Keratinocyte (primary cell): Measurements from ENCODE around the gene TNK1. TPM values are rescaled to one million over a fixed set of nuclear protein-coding genes. Genes with fewer than 3 reads are reported as not detected.

Experiments
- DNase-seq: peaks from one replicate; pipeline ENCODE4 v3.0.0-alpha.2; 2011; ENCODE audit warnings: low read depth, missing footprints, low spot score
- FAIRE-seq: peaks from 2 replicates; lab custom pipeline; 2011; peaks lifted over from hg19 to GRCh38; lab: Jason Lieb, UNC
- H2AFZ ChIP-seq: 2 replicates; pipeline ENCODE4 v1.6.0; 2012; ENCODE audit warnings: low read length, control low read depth, inconsistent platforms; ENCODE audit not compliant: control insufficient read depth
- H3K27ac ChIP-seq: 2 replicates; pipeline ENCODE4 v1.5.1; 2011; ENCODE audit warnings: low read length; ENCODE audit not compliant: control insufficient read depth, insufficient read depth
- H3K27me3 ChIP-seq: 3 replicates; pipeline ENCODE4 v1.6.0; 2011; ENCODE audit warnings: low read length; ENCODE audit not compliant: control insufficient read depth, insufficient read depth; ENCODE audit errors: extremely low read depth
- H3K36me3 ChIP-seq, 2 experiments: 2 replicates in 1 of 2; 3 replicates in 1 of 2; pipeline ENCODE4 v1.5.1; 2011; ENCODE audit warnings: low read length in 2 of 2, mild to moderate bottlenecking in 1 of 2; ENCODE audit not compliant: control insufficient read depth in 2 of 2, insufficient read depth in 2 of 2; ENCODE audit errors: extremely low read depth in 1 of 2
- H3K4me1 ChIP-seq: 3 replicates; pipeline ENCODE4 v1.5.1; 2011; ENCODE audit warnings: low read length; ENCODE audit not compliant: control insufficient read depth, insufficient read depth; ENCODE audit errors: extremely low read depth
- H3K4me2 ChIP-seq: 3 replicates; pipeline ENCODE4 v1.6.0; 2011; ENCODE audit warnings: low read depth, low read length; ENCODE audit not compliant: control insufficient read depth, insufficient read depth; ENCODE audit errors: extremely low read depth
- H3K4me3 ChIP-seq, 3 experiments: fragments of 200-600 bp in 1 of 3; sonication (generic) in 1 of 3; 2 replicates in 2 of 3; 3 replicates in 1 of 3; pipeline ENCODE4 v1.5.1; 2011 to 2016; ENCODE audit warnings: low read length in 3 of 3, mild to moderate bottlenecking in 3 of 3, control low read depth in 2 of 3, inconsistent platforms in 1 of 3, low read depth in 1 of 3, mixed read lengths in 1 of 3, mixed run types in 1 of 3, moderate library complexity in 1 of 3; ENCODE audit not compliant: control insufficient read depth in 2 of 3, insufficient read depth in 2 of 3; ENCODE audit errors: extremely low read depth in 1 of 3
- H3K79me2 ChIP-seq: 2 replicates; pipeline ENCODE4 v1.6.0; 2012; ENCODE audit warnings: low read length; ENCODE audit not compliant: control insufficient read depth, insufficient read depth
- H3K9ac ChIP-seq: 3 replicates; pipeline ENCODE4 v1.6.0; 2011; ENCODE audit warnings: low read length; ENCODE audit not compliant: control insufficient read depth, insufficient read depth; ENCODE audit errors: extremely low read depth
- H3K9me1 ChIP-seq: 3 replicates; pipeline ENCODE4 v1.6.0; 2011; ENCODE audit warnings: low read length; ENCODE audit not compliant: control insufficient read depth, insufficient read depth; ENCODE audit errors: extremely low read depth
- H3K9me3 ChIP-seq: 2 replicates; pipeline ENCODE4 v1.5.1; 2012; ENCODE audit warnings: low read depth, low read length; ENCODE audit not compliant: control insufficient read depth
- H4K20me1 ChIP-seq: 3 replicates; pipeline ENCODE4 v1.6.0; 2011; ENCODE audit warnings: low read length; ENCODE audit not compliant: control insufficient read depth, insufficient read depth; ENCODE audit errors: extremely low read depth
- EZH2 ChIP-seq: IDR thresholded peaks from one replicate; pipeline ENCODE4 v1.6.1; 2012; ENCODE audit warnings: inconsistent platforms, mild to moderate bottlenecking, low read length, moderate library complexity
- dilution Hi-C: fragments of 300-500 bp; cut with MboI; formaldehyde crosslinking; loops from one replicate; pipeline ENCODE4 v1.7.0; 2020; ENCODE audit warnings: low sequenced_read_pairs; ENCODE audit not compliant: extremely low pct_ligation_motif_present
- polyA plus RNA-seq, 5 experiments: library from polyadenylated mRNA; depleted of rRNA in 3 of 5; stranded (reverse) in 3 of 5; stranded (forward) in 1 of 5; unstranded in 1 of 5; fragments of >200 nt; gene quantifications; 1 replicate in 1 of 5; 2 replicates in 3 of 5; 3 replicates in 1 of 5; pipeline versions ENCODE4 v1.2.1 to v1.2.3, GENCODE V29; 2011 to 2012; ENCODE audit warnings: missing spikeins in 2 of 5, low read depth in 1 of 5, low replicate concordance in 1 of 5
- TF ChIP-seq, protein P1 (sequence below), 3 experiments: IDR thresholded peaks in 1 of 3; conservative IDR thresholded peaks in 1 of 3; optimal IDR thresholded peaks in 1 of 3; 2 replicates in 2 of 3; 3 replicates in 1 of 3; pipeline versions ENCODE3 to v1.5.1; 2011; ENCODE audit warnings: low read length in 3 of 3, mild to moderate bottlenecking in 3 of 3, moderate library complexity in 2 of 3, control low read depth in 1 of 3, inconsistent platforms in 1 of 3; ENCODE audit not compliant: insufficient read depth in 2 of 3; ENCODE audit errors: extremely low read depth in 1 of 3

The TNK1 gene
- polyA plus RNA-seq, 1 donor (not counting 4 experiments of a cell fraction or from before 2014, with no cell fraction given), result 10.6 TPM

DNA sequence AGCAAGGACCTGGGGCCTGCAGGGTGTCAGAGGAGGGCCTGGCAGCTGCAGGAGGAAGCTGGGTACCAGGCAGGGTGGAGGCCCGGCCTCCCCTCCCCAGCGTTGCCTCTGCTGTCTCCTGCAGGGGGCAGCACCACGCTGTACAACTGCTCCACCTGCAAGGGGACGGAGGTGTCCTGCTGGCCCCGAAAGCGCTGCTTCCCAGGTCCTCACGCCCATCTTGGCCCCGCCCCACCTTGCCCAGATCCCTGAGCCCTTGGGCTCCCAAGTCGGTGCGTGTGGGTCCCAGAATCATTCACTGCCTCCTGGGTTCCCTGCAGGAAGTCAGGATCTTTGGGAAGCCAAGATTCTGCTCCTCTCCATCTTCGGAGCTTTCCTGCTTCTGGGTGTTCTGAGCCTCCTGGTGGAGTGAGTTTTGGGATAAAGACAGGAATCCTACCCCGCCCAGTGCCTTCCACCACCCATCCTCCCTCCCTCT is 24.8 kb upstream of the TNK1 start:
- Histone ChIP-seq H3K79me2 (peaks cover 20% of the 10 kb centered on the region), H3K4me3 (no peak overlapping the region), H3K9ac (no peak overlapping the region), H3K9me1 (no peaks in the 10 kb centered on the region), H4K20me1 (no peaks in the 10 kb centered on the region), H2AFZ (no peak overlapping the region), H3K4me1 (peaks cover 36% of the 10 kb centered on the region), H3K4me2 (no peak overlapping the region), H3K9me3 (no peaks in the 10 kb centered on the region), H3K36me3 (no peaks in the 10 kb centered on the region), H3K27ac (no peak overlapping the region), H3K27me3 (no peaks in the 10 kb centered on the region)
- FAIRE-seq (peak; percentile 17), DNase-seq (peak; percentile 72)
- TF ChIP-seq, protein P1, sequence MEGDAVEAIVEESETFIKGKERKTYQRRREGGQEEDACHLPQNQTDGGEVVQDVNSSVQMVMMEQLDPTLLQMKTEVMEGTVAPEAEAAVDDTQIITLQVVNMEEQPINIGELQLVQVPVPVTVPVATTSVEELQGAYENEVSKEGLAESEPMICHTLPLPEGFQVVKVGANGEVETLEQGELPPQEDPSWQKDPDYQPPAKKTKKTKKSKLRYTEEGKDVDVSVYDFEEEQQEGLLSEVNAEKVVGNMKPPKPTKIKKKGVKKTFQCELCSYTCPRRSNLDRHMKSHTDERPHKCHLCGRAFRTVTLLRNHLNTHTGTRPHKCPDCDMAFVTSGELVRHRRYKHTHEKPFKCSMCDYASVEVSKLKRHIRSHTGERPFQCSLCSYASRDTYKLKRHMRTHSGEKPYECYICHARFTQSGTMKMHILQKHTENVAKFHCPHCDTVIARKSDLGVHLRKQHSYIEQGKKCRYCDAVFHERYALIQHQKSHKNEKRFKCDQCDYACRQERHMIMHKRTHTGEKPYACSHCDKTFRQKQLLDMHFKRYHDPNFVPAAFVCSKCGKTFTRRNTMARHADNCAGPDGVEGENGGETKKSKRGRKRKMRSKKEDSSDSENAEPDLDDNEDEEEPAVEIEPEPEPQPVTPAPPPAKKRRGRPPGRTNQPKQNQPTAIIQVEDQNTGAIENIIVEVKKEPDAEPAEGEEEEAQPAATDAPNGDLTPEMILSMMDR (optimal IDR thresholded peaks at IDR 0.05 in 1 of 3, IDR thresholded peaks at IDR 0.05 in 1 of 3, conservative IDR thresholded peaks at IDR 0.05 in 1 of 3; ENCODE audit: extremely low read depth in 1 of 3, insufficient read depth in 2 of 3, low read length in 3 of 3), result peak; percentile 82 to 100 (median 98)
- no peak for TF ChIP-seq EZH2
- dilution Hi-C loops, result no loop called here

DNA sequence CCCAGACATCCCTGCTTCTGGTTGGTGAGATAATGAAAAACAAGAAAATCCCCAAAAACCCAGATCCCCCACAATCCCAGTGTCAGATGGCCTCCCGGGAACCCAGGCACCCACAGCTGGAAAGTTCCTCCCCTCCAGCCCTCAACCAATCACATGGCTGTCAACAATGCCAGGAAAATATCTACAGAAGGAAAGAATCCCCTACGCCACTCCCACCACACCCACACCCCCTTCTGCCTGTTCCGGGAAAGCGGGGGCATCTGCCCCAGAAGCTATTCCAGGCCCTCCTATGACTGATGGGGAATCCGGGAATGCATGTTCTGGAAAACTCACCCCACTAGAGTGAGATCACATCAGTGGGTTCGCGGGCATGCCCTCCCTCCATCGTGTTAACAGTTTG is 24.1 kb upstream of the TNK1 start:
- Histone ChIP-seq H3K4me1 (peaks cover 39% of the 10 kb centered on the region), H4K20me1 (no peaks in the 10 kb centered on the region), H3K27me3 (no peaks in the 10 kb centered on the region), H3K27ac (no peak overlapping the region), H3K79me2 (peaks cover 20% of the 10 kb centered on the region), H3K9ac (no peak overlapping the region), H2AFZ (no peak overlapping the region), H3K4me3 (no peak overlapping the region), H3K36me3 (no peaks in the 10 kb centered on the region), H3K9me1 (no peaks in the 10 kb centered on the region), H3K4me2 (no peak overlapping the region), H3K9me3 (no peaks in the 10 kb centered on the region)
- DNase-seq (no peak), FAIRE-seq (no peak)
- dilution Hi-C loops, result no loop called here
- no peak for TF ChIP-seq EZH2
- TF ChIP-seq, protein P1 (optimal IDR thresholded peaks at IDR 0.05 in 1 of 3, IDR thresholded peaks at IDR 0.05 in 1 of 3, conservative IDR thresholded peaks at IDR 0.05 in 1 of 3; ENCODE audit: extremely low read depth in 1 of 3, insufficient read depth in 2 of 3, low read length in 3 of 3), result no peak
